ENCODE measurements around the gene DARS1.

The DARS1 gene

DNA sequence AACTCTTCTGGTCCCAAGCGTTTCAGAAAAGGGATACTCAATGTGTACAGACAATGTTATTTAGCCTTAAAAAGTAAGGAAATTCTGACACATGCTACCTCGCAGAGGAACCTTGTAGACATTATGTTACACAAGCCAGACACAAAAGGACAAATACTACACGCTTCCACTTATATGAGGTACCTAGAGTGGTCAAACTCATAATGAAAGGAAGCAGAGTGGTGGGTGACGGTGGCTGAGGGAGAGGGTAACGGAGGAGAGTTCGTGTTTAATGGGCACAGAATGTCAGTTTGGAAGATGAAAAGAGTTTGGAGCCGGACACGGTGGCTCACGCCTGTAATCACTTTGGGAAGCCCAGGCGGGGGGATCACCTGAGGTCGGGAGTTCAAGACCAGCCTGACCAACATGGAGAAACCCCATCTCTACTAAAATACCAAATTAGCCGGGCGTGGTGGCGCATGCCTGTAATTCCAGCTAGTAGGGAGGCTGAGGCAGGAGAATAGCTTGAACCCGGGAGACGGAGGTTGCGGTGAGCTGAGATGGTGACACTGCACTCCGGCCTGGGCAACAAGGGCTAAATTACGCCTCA lies 110.6 kb downstream of the DARS1 start:
- no peak overlapping the region for H3K4me3 ChIP-seq
- no peak overlapping the region for H3K27ac ChIP-seq
- no peak for TF ChIP-seq CTCF (IDR thresholded peaks at IDR 0.05)
- no peak for DNase-seq (ENCODE audit: low spot score)

DNA sequence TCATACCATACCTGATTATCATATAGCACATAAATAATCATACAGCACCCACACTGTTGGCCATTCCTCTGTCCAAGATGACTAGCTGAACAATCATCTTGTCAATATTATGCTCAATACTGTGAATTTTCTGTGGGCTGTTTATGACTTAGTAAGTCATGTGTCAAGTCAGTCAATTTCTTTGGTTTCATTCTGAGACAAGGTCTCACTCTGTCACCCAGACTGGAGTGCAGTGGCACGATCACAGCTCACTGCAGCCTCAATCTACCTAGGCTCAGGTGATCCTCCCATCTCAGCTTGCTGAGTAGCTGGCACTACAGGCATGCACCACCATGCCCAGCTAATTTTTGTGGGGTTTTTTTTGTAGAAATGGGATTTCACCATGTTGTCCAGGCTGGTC lies 114.9 kb downstream of the DARS1 start:
- no peak for TF ChIP-seq CTCF (IDR thresholded peaks at IDR 0.05)
- Histone ChIP-seq H3K4me3 (no peak overlapping the region), H3K27ac (no peak overlapping the region)
- no peak for DNase-seq (ENCODE audit: low spot score)

DNA sequence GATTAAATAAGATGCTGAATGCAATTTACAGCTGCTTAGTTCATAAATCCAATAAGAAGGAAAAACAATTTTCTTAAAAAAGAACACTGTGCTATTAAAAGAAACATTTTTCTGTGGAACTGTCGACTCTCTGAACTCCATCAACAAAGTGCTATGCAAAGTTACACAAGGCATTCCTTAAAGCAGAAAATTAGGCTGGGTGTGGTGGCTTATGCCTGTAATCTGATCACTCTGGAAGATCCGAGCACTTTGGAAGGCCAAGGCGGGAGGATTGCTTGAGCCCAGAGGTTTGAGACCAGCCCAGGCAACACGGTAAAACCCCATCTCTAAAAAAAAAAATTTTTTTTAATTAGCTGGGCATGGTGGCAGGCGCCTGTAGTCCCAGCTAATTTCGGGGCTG lies 122.2 kb downstream of the DARS1 start:
- Histone ChIP-seq H3K27ac (no peak overlapping the region), H3K4me3 (no peak overlapping the region)
- no peak for TF ChIP-seq CTCF (IDR thresholded peaks at IDR 0.05)
- no peak for DNase-seq (ENCODE audit: low spot score)

- H3K4me3 ChIP-seq = no peak overlapping the region
- no peak overlapping the region for H3K27ac ChIP-seq
- DNase-seq (ENCODE audit: low spot score) = no peak
- no peak for TF ChIP-seq CTCF (IDR thresholded peaks at IDR 0.05)
These were observed 122.7 kb downstream of the DARS1 start for GRCh38 chr2:135862718-135863117.
